Measurements from ENCODE around the gene SKAP2.

DNA sequence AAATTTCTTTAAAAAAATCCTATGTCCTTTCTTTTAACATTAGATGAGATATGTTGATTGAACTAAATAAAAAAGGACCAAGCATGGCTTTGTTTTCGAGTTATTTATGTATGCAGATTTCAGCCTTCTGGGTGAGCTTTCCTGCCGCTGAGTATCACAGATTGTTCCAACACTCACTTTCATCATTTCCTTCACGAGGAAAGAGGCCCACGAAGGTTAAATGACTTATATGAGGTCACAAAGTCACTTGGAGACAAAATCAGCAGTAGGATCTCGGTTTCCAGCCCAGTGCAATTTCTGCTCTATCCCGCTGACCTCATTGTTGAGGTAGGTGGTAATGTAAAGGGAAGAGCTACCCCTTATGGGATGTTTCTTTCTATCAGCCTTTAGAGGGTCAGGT, 226.8 kb downstream of the SKAP2 start:
- no peak for TF ChIP-seq CTCF (IDR thresholded peaks at IDR 0.05)
- TF ChIP-seq EP300 (IDR thresholded peaks at IDR 0.05): no peak
- no peak for TF ChIP-seq POLR2A (IDR thresholded peaks at IDR 0.05)
